NK-92 treated with Interleukin-12 subunit alpha and Interleukin-12 subunit beta, amount 100 ng/mL, for 24 hours (cell line): ENCODE results near the gene ATP8B1.
"Not testable (repeated sequence)": the region's sequence is repeated elsewhere in the genome, so short reads cannot be mapped to it uniquely, and the experiment has no call there.

ENCODE experiments used
- DNase-seq: peaks from one replicate; lab custom pipeline; 2025; lab: John Stamatoyannopoulos, UW

ATP8B1 gene

GRCh38 chr18:57764995-57765394, 38.1 kb downstream of the ATP8B1 start:
- no peak for DNase-seq

DNA sequence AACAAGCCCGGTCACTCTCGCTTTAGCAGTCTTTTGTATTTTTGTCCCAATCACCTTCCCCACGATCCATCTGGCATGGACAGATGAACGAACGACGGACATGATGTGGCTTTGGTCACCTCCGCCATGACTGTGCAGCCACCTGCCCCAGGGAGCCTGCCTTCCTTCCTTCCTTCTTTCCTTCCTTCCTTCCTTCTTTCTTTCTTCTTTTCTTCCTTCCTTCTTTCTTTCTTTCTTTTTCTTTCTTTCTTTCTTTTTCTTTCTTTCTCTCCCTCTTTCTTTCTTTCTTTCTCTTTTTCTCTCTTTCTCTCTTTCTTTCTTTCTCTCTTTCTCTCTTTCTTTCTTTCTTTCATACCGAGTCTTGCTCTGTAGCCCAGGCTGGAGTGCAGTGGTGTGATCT, 39.0 kb downstream of the ATP8B1 start:
- no peak for DNase-seq

GRCh38 chr18:57762686-57763085, 40.4 kb downstream of the ATP8B1 start:
- DNase-seq: no peak

DNA sequence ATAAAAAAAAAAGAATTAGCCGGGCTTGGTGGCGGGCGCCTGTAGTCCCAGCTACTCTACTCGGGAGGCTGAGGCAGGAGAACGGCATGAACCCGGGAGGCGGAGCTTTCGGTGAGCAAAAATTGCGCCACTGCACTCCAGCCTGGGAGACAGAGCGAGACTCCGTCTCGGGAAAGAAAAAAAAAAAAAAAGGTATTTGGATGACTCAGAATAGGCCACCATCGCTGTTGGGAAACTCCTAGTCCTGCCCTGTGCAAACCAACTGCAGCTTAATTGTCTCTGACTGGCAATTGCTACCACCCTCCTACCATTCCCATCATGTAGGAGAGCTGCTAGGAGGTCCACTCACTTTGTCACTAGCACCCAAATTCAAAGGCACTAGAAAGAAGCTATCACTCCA, 43.5 kb downstream of the ATP8B1 start:
- DNase-seq: no peak

- DNase-seq: no peak
These were observed 47.5 kb downstream of the ATP8B1 start for GRCh38 chr18:57755473-57756067.

DNA sequence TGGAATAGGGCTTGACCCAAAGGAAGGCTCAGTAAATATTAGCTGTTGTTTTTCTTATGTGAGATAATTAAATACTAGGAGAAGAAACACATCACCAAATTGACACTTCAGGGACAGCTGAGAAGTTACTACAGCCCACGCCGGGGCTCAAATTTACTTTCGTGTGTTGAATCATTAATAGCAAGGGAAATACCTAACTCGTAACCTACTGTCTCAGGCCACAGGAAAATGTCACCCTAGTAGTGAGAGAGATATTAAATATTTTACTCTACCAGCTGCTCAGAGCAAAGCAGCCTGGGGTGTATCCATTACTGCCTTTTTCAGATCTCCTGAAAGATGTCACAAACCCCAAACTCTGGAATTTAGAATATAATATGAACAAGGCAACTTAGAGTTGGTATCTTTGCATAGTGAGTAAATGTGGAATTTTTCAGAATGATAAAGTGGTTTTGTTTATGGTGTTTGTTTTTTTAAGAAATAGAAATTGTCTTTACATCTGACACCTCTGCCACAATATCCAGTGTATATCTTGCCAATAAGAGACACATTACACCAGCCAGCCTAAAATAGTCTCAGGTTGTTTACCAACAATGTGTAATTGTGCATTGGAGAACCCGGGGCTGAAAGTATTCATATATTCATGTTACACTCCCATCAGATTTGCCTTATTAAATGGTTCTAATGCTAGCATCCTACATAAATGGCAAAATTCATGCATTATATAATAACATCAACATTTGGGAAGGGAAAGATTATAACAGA, 48.4 kb downstream of the ATP8B1 start:
- DNase-seq: no peak

DNA sequence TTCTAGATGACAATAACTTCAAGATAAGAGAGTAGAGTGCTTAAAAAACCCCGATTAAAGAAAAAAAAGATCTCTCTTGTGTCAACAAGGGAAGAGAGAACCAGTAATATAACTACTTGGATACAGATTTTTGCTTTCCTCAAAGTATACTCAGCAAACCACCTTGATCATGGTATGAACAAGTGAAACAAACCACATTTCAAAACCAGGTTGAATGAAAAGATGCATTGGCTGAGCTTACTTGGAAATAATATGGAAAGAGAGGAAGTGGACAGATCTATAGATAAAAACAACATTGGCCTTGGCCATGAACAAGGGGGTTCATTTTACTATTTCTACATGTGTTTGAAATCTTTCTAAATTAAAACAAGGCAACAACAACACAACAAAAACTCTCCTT, 50.1 kb downstream of the ATP8B1 start:
- no peak for DNase-seq

- DNase-seq: no peak
These were observed 53.5 kb downstream of the ATP8B1 start for GRCh38 chr18:57749604-57749970.

DNA sequence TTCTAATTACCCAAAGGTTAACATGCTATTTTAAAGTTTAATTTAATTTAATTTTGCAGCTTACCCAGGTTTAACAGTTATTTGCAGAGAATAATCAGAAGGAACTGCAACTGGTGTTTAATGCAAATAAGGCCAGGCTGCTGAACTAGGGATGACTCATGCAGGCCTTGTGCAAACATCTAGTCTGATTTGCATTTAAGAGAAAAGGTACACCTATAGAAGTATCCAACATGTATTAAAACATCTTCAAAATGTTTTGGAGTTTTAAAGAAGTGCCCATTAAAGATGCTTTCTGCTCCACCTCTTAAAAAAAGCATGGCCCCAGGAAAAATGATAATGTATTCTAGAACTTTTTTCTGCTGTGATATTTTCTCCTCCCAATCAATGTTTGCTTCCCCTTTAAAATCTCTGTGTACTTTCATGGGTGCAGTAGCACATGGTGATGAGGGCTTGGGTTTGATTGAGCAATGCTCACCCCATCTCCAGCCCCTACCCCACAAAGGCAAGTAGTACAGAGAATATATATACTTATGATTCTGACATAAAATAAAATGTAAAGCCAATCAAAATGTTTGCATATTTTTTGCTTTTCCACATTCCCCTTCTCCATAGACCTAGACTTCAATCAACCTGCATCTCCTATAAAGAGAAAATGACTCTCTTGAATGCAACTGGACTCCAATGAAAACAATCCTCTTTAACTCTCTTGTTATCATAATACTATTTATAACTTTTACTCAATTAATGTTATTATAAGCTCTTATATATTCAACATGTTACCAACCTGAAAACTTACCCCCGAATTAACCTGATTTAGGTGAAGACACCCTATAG, 54.1 kb downstream of the ATP8B1 start:
- DNase-seq: no peak

DNA sequence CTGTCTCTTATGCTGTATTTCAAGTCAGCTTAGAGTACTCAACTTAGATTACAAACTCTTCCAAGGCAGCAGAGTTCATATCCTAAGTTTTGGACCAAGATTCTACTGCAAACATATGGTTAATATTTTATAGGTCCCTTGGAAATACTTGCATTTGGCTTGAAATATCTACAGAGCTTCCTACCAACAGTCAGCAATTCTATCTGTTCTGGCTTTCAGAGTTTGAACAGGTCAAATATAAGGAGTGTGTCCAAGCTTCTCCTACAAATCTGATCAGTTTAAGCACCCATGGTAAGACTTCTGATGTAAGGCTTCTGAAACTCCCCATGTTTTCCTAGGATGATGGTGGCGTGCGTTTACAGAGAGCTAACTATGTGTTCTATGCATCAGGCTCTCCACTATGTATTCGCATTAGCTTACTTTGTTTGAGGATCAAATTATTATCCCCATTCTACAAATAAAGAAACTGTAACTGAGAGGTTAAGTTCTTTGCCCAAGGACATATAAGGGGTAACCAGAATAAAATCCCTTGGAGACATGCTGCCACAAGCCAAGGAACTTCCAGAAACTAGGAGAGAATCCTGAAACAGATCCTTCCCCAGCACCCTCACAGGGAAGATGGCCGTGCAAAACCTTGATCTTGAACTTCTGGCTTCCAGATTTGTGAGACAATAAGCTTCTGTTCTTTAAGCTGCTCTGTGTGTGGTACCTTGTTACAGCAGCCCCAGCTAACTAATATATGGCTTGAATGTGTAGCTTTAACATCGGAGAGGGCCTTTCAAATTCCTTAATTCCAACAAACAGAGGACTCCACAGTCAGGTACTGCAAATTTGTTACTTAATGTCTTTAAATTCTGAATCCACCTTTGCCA, 55.1 kb downstream of the ATP8B1 start:
- no peak for DNase-seq

DNA sequence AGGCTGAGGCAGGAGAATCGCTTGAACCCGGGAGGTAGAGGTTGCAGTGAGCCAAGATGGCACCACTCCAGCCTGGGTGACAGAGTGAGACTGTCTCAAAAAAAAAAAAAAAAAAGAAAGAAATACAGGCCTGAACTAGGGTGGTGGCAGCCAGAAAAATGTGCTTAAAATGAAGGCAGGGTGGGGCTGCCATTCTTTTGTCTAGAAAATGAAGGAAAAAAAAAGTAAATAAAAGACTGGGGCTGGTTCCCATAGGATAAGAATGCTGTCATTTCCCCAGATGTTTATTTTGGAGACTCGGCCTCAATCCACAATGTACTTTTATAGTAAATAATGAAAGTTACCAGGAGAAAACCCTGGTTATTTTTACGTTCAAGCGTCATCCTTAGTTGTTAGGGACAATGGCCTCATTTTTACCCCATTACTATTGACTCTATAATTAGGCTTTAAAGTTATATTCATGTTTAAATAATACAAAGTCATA, 58.9 kb downstream of the ATP8B1 start:
- no peak for DNase-seq

GRCh38 chr18:57743008-57743407, 60.1 kb downstream of the ATP8B1 start:
- no peak for DNase-seq

GRCh38 chr18:57741273-57741672, 61.8 kb downstream of the ATP8B1 start:
- DNase-seq: no peak

DNA sequence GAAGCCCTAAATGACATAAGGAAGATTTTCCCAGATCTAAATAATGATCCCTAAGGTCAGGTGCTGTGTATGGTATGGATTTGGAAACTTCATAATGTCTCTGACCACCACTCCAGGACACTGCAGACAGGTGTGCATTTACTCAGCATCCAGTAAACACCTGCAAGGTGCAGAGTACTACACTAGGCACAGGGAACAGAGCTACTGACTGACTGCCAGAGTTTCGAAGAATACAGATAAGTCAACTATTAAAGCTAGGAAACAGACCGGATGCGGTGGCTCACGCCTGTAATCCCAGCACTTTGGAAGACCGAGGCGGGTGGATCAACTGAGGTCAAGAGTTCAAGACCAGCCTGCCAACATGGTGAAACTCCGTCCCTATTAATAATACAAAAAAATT, 65.0 kb downstream of the ATP8B1 start:
- no peak for DNase-seq

DNA sequence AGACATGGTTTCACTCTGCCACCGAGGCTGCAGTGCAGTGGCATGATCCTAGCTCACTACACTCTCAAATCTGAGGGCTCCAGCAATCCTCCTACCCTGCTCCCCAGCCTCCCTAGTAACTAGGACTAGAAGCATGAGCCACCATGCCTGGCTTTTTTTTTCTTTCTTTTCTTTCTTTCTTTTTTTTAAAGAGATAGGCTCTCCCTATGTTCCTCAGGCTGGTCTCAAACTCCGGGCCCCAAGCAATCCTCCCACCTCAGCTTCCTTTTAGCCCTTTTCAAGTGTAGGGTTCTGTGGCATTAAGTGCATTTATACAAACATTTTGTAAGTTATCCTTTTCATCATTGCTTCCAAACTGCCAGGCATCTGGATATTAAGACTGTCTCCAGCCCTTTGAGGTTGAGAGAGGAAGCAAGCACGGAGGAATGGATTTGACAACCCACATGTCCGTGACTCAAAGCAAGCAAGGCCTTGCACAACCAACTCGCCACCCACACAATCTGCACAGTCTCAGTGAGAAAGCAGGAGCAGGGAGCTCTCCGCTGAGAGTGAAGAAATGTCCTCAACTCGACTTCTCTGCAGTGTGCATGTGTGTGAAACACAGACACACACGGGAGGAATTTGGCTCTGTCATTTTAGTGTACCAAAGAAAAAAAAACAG, 65.6 kb downstream of the ATP8B1 start:
- DNase-seq: no peak

- not testable (repeated sequence) for DNase-seq
These were observed 68.1 kb downstream of the ATP8B1 start for GRCh38 chr18:57735042-57735441.

- no peak for DNase-seq
These were observed 69.3 kb downstream of the ATP8B1 start for GRCh38 chr18:57733861-57734260.

DNA sequence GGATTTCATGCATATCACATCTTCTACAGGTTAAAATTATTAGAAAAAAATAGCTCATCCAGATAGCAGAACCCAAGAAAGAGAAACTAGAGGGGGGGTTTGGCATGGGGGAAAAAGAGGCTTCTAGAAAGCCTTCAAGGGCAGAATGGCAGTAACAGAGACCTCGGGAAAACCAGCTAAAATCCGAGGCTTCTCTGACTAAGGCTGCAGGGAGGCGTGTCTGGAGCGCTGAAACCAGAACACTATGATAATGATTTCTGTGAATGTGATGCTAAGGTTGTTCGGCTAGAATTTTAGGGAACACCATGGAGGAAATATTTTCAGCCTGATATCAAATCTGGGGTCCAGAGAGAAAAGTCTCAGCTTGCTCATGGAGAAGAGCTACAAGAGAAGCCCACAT, 73.0 kb downstream of the ATP8B1 start:
- no peak for DNase-seq

DNA sequence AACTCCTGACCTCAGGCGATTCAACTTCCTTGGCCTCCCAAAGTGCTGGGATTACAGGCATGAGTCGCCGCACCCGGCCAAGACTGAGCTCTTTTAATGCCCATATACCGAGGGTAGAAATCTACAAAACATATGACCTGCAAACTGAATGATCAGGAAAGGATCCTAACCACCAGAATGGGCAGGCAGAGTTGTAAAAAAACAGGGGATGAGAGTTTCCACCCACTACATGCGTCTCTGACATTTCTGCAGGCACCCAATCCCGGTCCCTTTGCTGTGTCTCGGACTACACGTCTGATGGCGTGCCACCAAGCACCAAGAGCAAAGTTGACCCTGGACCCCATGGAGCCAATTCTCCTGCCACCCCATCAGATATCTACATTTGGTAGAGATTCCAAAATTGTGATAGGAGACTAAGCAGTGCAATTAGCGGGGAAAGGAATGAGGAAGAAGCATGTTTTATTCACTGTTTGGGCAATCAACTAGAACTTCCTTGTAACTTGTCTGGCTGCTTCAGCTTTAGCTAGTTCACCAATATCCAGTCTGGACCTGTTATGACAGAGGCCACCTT, 74.1 kb downstream of the ATP8B1 start:
- DNase-seq: no peak

- DNase-seq: no peak
These were observed 74.9 kb downstream of the ATP8B1 start for GRCh38 chr18:57727952-57728807.
